A673 (cell line): Measurements from ENCODE around the gene ZMYND19. TPM values are rescaled to one million over a fixed set of nuclear protein-coding genes. Genes with fewer than 3 reads are reported as not detected.
A peak's percentile ranks its signal among the peaks of the same experiment; 100 is the strongest.

Experiments
- BruUV-seq: library from RNA; stranded (reverse); fragments of 400-500 nt; replicated peaks from 2 replicates; lab custom pipeline; 2021; lab: Mats Ljungman, UMichigan
- CTCF ChIA-PET: fragments of 300-600 bp; sonication (Branson Sonifier 250); formaldehyde crosslinking; loops from one replicate; lab custom pipeline; 2022; ENCODE audit warnings: antibody characterized with exemption; lab: Charles Lee
- POLR2A ChIA-PET: fragments of 300-600 bp; sonication (Branson Sonifier 250); formaldehyde crosslinking; loops from one replicate; lab custom pipeline; 2022; ENCODE audit warnings: antibody characterized with exemption; ENCODE audit not compliant: low non-redundant PET; lab: Charles Lee
- DNase-seq: peaks from one replicate; pipeline ENCODE4 v3.0.0-alpha.2; 2015; ENCODE audit warnings: low spot score
- H3K27ac ChIP-seq: fragments of 200-600 bp; sonication (generic); 2 replicates; pipeline ENCODE4 v1.5.1; 2016; ENCODE audit warnings: mixed run types, low read depth, mild to moderate bottlenecking, mixed read lengths, antibody characterized with exemption, low read length; ENCODE audit not compliant: poor library complexity, severe bottlenecking
- H3K27me3 ChIP-seq: fragments of 200-600 bp; sonication (generic); replicated peaks from 2 replicates; pipeline ENCODE4 v1.6.1; 2017; ENCODE audit warnings: mixed run types, low read depth, mild to moderate bottlenecking, mixed read lengths, antibody characterized with exemption, low read length; ENCODE audit not compliant: insufficient read depth, poor library complexity
- H3K36me3 ChIP-seq: fragments of 200-600 bp; sonication (generic); 2 replicates; pipeline ENCODE4 v1.6.1; 2016; ENCODE audit warnings: mixed run types, mild to moderate bottlenecking, mixed read lengths, antibody characterized with exemption, low read length; ENCODE audit not compliant: insufficient read depth, poor library complexity, severe bottlenecking
- H3K4me1 ChIP-seq: fragments of 200-600 bp; sonication (generic); 2 replicates; pipeline ENCODE4 v1.6.1; 2017; ENCODE audit warnings: mixed run types, mild to moderate bottlenecking, mixed read lengths, antibody characterized with exemption, low read length; ENCODE audit not compliant: insufficient read depth, poor library complexity, severe bottlenecking
- H3K4me3 ChIP-seq: fragments of 200-600 bp; sonication (generic); 2 replicates; pipeline ENCODE4 v1.5.1; 2016; ENCODE audit warnings: low read depth, mixed run types, mild to moderate bottlenecking, mixed read lengths, low read length; ENCODE audit not compliant: poor library complexity, severe bottlenecking
- H3K9me3 ChIP-seq: fragments of 200-600 bp; sonication (generic); 2 replicates; pipeline ENCODE4 v1.6.1; 2016; ENCODE audit warnings: mixed run types, low read depth, mild to moderate bottlenecking, mixed read lengths, antibody characterized with exemption, low read length; ENCODE audit not compliant: poor library complexity, severe bottlenecking
- EZH2 ChIP-seq: fragments of 200-600 bp; sonication (generic); IDR thresholded peaks from 2 replicates; pipeline ENCODE4 v1.6.1; 2017; ENCODE audit warnings: borderline replicate concordance, low read depth, mild to moderate bottlenecking, mixed read lengths, antibody characterized with exemption, low read length; ENCODE audit not compliant: poor library complexity, severe bottlenecking
- intact Hi-C: fragments of 100-400 bp; cut with micrococcal nuclease; formaldehyde crosslinking; loops from one replicate; pipeline ENCODE4 v1.10.0; 2022; ENCODE audit not compliant: unreplicated experiment
- total RNA-seq: library from RNA; stranded (reverse); gene quantifications from 2 replicates; pipeline ENCODE4 v1.2.3, GENCODE V29; 2021
- TF ChIP-seq, protein P1 (sequence below): fragments of 300-800, 200-600 bp; sonication (generic); conservative IDR thresholded peaks from 2 replicates; pipeline ENCODE4 v1.5.1; 2017; ENCODE audit warnings: low read depth, mild to moderate bottlenecking, antibody characterized with exemption, low read length, moderate library complexity, mixed read lengths

ZMYND19 gene
- total RNA-seq, 1 experiment from 2014 or later = 75.3 TPM

DNA sequence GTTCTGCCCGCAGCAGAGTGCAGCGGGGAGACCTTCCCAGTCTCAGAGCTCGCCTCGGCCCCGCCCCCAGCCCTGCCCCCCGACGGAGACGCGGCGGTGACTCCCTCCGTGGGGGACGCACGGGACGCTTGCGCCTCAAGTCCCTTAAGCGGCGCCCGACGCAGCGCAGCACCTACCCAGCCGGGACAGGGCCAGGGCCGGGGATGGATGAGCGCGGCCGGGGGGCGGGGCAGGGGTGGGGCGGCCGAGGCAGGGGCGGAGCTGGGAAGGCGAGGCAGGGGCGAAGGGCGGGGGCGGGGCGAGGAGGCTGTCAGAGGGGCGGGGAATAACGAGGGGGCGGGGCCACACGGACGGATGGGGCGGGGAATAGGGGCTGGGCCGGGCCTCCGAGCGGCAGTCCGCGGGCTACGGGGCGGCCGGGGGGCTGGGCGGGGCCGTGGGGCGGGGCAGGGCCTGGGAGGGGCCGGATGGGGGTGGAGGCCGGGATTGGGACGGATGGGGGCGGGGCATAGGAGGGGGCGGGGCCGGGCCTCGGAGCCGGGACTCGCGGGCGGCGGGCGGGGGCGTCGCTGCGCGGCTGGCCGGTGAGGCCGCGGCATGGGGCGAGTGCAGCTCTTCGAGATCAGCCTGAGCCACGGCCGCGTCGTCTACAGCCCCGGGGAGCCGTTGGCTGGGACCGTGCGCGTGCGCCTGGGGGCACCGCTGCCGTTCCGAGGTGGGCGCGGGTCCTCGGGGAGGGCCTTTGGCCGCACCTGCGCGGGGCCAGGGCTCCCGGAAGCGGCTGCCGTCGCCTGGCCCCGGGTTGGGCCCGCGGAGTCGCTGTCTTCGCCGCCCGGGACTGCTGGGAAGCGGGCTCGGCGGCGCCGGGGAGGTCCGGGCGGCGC is 15.1 kb upstream of the ZMYND19 start, which contains the start of gene ARRDC1:
Gene ARRDC1 (plus strand): TSS at position 566 of the 884 bp plus-strand sequence. CDS start 32 bp downstream, at position 598.
- intact Hi-C loops = no loop called here
- H3K4me3 ChIP-seq = peak within 1 kb of the TSS; percentile 78
- peak; percentile 98 for DNase-seq
- ChIA-PET POLR2A (no interaction called here), CTCF (interaction anchor here (0.6 kb wide), 1 partner anchor 368 kb away, joined by 3 read pairs; no protein-coding TSS in a partner anchor)
- TF ChIP-seq, protein P1, sequence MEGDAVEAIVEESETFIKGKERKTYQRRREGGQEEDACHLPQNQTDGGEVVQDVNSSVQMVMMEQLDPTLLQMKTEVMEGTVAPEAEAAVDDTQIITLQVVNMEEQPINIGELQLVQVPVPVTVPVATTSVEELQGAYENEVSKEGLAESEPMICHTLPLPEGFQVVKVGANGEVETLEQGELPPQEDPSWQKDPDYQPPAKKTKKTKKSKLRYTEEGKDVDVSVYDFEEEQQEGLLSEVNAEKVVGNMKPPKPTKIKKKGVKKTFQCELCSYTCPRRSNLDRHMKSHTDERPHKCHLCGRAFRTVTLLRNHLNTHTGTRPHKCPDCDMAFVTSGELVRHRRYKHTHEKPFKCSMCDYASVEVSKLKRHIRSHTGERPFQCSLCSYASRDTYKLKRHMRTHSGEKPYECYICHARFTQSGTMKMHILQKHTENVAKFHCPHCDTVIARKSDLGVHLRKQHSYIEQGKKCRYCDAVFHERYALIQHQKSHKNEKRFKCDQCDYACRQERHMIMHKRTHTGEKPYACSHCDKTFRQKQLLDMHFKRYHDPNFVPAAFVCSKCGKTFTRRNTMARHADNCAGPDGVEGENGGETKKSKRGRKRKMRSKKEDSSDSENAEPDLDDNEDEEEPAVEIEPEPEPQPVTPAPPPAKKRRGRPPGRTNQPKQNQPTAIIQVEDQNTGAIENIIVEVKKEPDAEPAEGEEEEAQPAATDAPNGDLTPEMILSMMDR = no peak
- TF ChIP-seq EZH2 = no peak
- no peaks in the 10 kb centered on the region for H3K9me3 ChIP-seq
- H3K36me3 ChIP-seq = no peaks in the 10 kb centered on the region
- peak within 1 kb of the TSS; percentile 80 for H3K27ac ChIP-seq
- H3K27me3 ChIP-seq = no peaks in the 10 kb centered on the region
- H3K4me1 ChIP-seq = peaks cover 27% of the 10 kb centered on the region
- BruUV-seq = no TSS peak

GRCh38 chr9:137604345-137605086 is 14.2 kb upstream of the ZMYND19 start:
- ChIA-PET CTCF (interaction anchor here (0.6 kb wide), 1 partner anchor 367 kb away, joined by 3 read pairs; no protein-coding TSS in a partner anchor), POLR2A (no interaction called here)
- no peak for DNase-seq
- no peaks in the 10 kb centered on the region for H3K27me3 ChIP-seq
- H3K9me3 ChIP-seq = no peaks in the 10 kb centered on the region
- intact Hi-C loops = no loop called here
- no peaks in the 10 kb centered on the region for H3K36me3 ChIP-seq
- H3K27ac ChIP-seq = no peak overlapping the region
- peak overlapping the region; percentile 31 for H3K4me3 ChIP-seq
- peaks cover 27% of the 10 kb centered on the region for H3K4me1 ChIP-seq
- no peak for TF ChIP-seq EZH2
- TF ChIP-seq, protein P1 = no peak
- no TSS peak for BruUV-seq

DNA sequence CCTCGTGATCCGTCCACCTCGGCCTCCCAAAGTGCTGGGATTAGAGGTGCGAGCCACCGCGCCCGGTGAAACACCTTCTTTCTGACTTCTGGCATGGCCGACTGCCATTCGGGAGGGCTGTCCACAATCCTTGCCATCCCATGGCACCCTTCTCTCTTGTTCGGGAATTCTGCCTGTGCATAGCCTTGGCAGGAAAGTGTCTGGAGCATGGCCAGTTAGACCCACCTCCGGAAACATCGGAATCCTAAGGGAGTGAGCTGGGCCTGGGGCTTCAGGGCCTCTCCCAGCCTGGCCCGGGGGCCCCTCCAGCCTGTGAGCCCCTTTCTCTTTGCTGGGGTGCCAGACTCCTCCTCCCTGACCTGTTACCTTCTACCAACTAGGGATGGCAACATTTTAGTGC is 13.6 kb upstream of the ZMYND19 start:
- ChIA-PET CTCF (no interaction called here), POLR2A (no interaction called here)
- no peaks in the 10 kb centered on the region for H3K9me3 ChIP-seq
- no peak overlapping the region for H3K4me3 ChIP-seq
- TF ChIP-seq EZH2 = no peak
- TF ChIP-seq, protein P1 = no peak
- no TSS peak for BruUV-seq
- DNase-seq = no peak
- no peaks in the 10 kb centered on the region for H3K36me3 ChIP-seq
- H3K27ac ChIP-seq = no peak overlapping the region
- peaks cover 27% of the 10 kb centered on the region for H3K4me1 ChIP-seq
- no peaks in the 10 kb centered on the region for H3K27me3 ChIP-seq
- intact Hi-C loops = no loop called here
